Vagina (tissue), 2 donors: Measurements from ENCODE around the gene URI1. TPM values are rescaled to one million over a fixed set of nuclear protein-coding genes. Genes with fewer than 3 reads are reported as not detected.

ENCODE experiments used
- DNase-seq, 2 donors: peaks; one replicate each; pipeline ENCODE4 v3.0.0-alpha.2; 2017; ENCODE audit errors: extremely low spot score in 2 of 2
- H3K27ac ChIP-seq: fragments of 200-600 bp; sonication (generic); one replicate; pipeline ENCODE4 v1.5.1; 2019
- H3K27me3 ChIP-seq: fragments of 200-600 bp; sonication (generic); one replicate; pipeline ENCODE4 v1.5.1; 2019
- H3K36me3 ChIP-seq, 2 donors: fragments of 200-600 bp; sonication (generic); one replicate each; pipeline ENCODE4 v1.5.1; 2017 to 2019
- H3K4me1 ChIP-seq: fragments of 200-600 bp; sonication (generic); one replicate; pipeline ENCODE4 v1.5.1; 2019
- H3K4me3 ChIP-seq, 2 donors: fragments of 200-600 bp; sonication (generic); 1 replicate in 1 of 2; 2 replicates in 1 of 2; pipeline ENCODE4 v1.5.1; 2016 to 2019
- H3K9me3 ChIP-seq: fragments of 200-600 bp; sonication (generic); one replicate; pipeline ENCODE4 v1.5.1; 2019
- CTCF ChIP-seq, 3 experiments: fragments of 450-650 bp in 2 of 3; fragments of 200-600 bp in 1 of 3; sonication (generic) in 1 of 3; IDR thresholded peaks; one replicate each; pipeline ENCODE4 v1.5.1; 2017 to 2019; ENCODE audit warnings: antibody characterized with exemption in 3 of 3, mild to moderate bottlenecking in 2 of 3, moderate library complexity in 2 of 3
- POLR2A ChIP-seq, 2 donors: fragments of 450-650 bp; IDR thresholded peaks; one replicate each; pipeline ENCODE4 v1.6.1; 2017; ENCODE audit warnings: antibody characterized with exemption in 2 of 2, mild to moderate bottlenecking in 2 of 2, moderate library complexity in 2 of 2
- POLR2AphosphoS5 ChIP-seq, 2 donors: sonication (generic); formaldehyde crosslinking; IDR thresholded peaks; one replicate each; pipeline ENCODE4 v1.9.0; 2017; ENCODE audit warnings: antibody characterized with exemption in 2 of 2, mild to moderate bottlenecking in 2 of 2, low read depth in 1 of 2; ENCODE audit not compliant: insufficient read depth in 1 of 2
- intact Hi-C: fragments of 100-400 bp; cut with DNase I; formaldehyde crosslinking; loops from one replicate; pipeline ENCODE4 v1.15.1; 2023
- total RNA-seq: library from RNA; depleted of rRNA; stranded (reverse); fragments of >200 nt; gene quantifications from one replicate; pipeline ENCODE4 v1.2.3, GENCODE V29; 2016

Gene URI1, protein sequence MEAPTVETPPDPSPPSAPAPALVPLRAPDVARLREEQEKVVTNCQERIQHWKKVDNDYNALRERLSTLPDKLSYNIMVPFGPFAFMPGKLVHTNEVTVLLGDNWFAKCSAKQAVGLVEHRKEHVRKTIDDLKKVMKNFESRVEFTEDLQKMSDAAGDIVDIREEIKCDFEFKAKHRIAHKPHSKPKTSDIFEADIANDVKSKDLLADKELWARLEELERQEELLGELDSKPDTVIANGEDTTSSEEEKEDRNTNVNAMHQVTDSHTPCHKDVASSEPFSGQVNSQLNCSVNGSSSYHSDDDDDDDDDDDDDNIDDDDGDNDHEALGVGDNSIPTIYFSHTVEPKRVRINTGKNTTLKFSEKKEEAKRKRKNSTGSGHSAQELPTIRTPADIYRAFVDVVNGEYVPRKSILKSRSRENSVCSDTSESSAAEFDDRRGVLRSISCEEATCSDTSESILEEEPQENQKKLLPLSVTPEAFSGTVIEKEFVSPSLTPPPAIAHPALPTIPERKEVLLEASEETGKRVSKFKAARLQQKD
- total RNA-seq = 39.8 TPM

- H3K27me3 ChIP-seq = no peaks in the 10 kb centered on the region
- H3K4me3 ChIP-seq = peak within 1 kb of the TSS; percentile 79 to 92
- H3K36me3 ChIP-seq = no peaks in the 10 kb centered on the region
- peak within 1 kb of the TSS; percentile 61 for H3K27ac ChIP-seq
- TF ChIP-seq POLR2AphosphoS5 (IDR thresholded peaks at IDR 0.05; ENCODE audit: insufficient read depth in 1 of 2, low read depth in 1 of 2) = no peak
- TF ChIP-seq CTCF (IDR thresholded peaks at IDR 0.05) = no peak
- TF ChIP-seq POLR2A (IDR thresholded peaks at IDR 0.05) = peak in 1 of 2 donors; percentile 62
- DNase-seq = no peak
- no peaks in the 10 kb centered on the region for H3K9me3 ChIP-seq
- intact Hi-C loops = no loop called here
- H3K4me1 ChIP-seq = peaks cover 51% of the 10 kb centered on the region
These were observed at the start of gene URI1 for GRCh38 chr19:29941828-29942403. Gene URI1, plus strand, starts transcription at chr19:29942239. Its CDS starts 309 bp downstream, at chr19:29942548.

DNA sequence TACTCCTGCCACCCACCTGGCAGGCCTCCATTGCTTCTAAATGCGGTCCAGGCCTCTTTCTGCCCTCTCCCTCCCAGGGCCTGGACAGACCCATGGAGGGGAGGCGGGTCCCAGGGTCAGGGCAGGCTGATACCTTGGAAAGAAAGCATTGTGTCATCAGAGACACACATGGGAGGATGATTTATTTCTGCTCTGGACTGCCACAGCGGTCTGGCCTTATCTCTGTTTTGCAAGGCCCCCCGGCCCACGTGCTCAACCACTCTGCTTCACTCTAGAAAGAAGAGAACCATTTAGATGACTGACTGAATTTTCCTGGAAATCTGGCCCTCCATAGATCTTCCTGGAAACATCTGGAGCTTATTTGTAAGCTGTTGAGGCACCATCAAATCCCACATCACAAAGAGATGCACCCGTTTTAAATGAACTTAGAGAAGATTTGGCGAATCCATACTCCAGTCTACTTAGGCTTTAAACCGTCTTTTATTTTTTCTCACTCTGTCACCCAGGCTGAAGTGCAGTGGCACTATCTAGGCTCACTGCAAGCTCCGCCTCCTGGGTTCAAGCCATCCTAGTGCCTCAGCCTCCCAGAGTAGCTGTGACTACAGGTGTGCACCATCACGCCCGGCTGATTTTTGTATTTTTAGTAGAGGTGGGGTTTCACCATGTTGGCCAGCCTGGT, 48.3 kb upstream of the URI1 start:
- H3K27ac ChIP-seq = no peak overlapping the region
- no peaks in the 10 kb centered on the region for H3K27me3 ChIP-seq
- intact Hi-C loops = no loop called here
- DNase-seq = no peak
- H3K4me3 ChIP-seq = no peak overlapping the region
- no peaks in the 10 kb centered on the region for H3K36me3 ChIP-seq
- no peaks in the 10 kb centered on the region for H3K9me3 ChIP-seq
- H3K4me1 ChIP-seq = no peaks in the 10 kb centered on the region
- no peak for TF ChIP-seq POLR2AphosphoS5 (IDR thresholded peaks at IDR 0.05; ENCODE audit: insufficient read depth in 1 of 2, low read depth in 1 of 2)

DNA sequence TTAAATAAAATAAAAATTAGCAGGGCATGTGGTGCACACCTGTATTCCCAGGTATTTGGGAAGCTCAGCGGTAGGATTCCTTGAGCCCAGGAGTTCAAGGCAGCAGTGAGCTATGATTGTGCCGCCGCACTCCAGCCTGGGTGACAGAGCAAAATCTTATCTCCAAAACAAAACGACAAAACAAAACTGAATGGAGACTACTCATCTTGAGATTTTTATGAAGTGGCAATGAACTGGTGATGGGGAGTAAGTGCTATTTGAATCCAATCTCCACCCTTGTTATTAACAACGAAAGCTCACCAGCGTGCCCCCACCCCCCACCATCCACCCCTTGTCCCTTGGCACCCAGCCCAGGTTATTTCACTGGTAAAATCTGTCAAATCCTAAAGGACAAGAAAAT, 45.2 kb upstream of the URI1 start:
- DNase-seq = no peak
- H3K9me3 ChIP-seq = no peaks in the 10 kb centered on the region
- TF ChIP-seq CTCF (IDR thresholded peaks at IDR 0.05) (no peak), POLR2AphosphoS5 (IDR thresholded peaks at IDR 0.05; ENCODE audit: insufficient read depth in 1 of 2, low read depth in 1 of 2) (no peak)
- H3K4me1 ChIP-seq = no peaks in the 10 kb centered on the region
- no peak overlapping the region for H3K4me3 ChIP-seq
- intact Hi-C loops = no loop called here
- H3K36me3 ChIP-seq = no peaks in the 10 kb centered on the region
- H3K27me3 ChIP-seq = no peaks in the 10 kb centered on the region
- H3K27ac ChIP-seq = no peak overlapping the region

DNA sequence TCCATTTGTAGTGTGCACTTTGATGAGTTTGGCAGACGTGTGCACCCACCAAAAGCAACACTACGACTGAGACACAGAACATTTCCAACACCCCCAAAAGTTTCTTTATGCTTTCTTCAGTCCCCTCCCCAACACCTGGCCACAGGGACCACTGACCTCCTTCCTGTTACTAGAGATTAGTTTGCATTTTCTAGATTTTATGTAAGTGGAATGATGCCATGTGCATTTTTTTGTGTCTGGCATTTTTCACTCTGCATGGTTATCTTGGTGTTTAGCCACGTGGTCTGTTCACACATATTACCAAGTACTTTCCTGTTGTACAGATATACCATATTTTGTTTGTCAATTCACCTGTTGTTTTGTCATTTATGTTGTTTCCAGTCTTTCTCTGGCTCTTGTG, 44.6 kb upstream of the URI1 start:
- Histone ChIP-seq H3K9me3 (no peaks in the 10 kb centered on the region), H3K36me3 (no peaks in the 10 kb centered on the region), H3K4me1 (no peaks in the 10 kb centered on the region), H3K27me3 (no peaks in the 10 kb centered on the region), H3K27ac (no peak overlapping the region), H3K4me3 (no peak overlapping the region)
- TF ChIP-seq POLR2AphosphoS5 (IDR thresholded peaks at IDR 0.05; ENCODE audit: insufficient read depth in 1 of 2, low read depth in 1 of 2) = no peak
- TF ChIP-seq POLR2A (IDR thresholded peaks at IDR 0.05) = no peak
- TF ChIP-seq CTCF (IDR thresholded peaks at IDR 0.05) = no peak
- intact Hi-C loops = no loop called here
- DNase-seq = no peak

DNA sequence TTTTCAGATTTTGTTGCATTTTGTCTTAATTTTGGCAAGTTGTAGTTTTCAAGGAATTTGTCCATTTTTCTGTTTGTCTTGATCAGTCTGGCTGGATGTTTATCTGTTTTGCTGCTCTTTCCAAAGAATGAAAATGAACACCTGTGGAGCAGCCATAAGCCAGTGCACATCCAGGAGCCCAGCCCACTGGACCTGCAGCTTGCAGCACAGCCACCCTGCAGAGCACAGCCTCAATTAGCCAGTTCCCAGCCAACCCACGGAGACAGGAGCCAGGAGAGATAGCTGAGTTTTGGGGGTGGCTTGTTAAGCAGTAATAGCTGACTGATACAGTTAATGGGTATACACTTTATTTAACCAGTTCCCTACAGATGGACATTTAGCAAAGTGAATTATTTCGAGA, 38.0 kb upstream of the URI1 start:
- no peak overlapping the region for H3K4me3 ChIP-seq
- H3K4me1 ChIP-seq = no peaks in the 10 kb centered on the region
- intact Hi-C loops = no loop called here
- no peak for TF ChIP-seq POLR2A (IDR thresholded peaks at IDR 0.05)
- H3K27me3 ChIP-seq = no peaks in the 10 kb centered on the region
- DNase-seq = no peak
- no peaks in the 10 kb centered on the region for H3K9me3 ChIP-seq
- H3K36me3 ChIP-seq = no peaks in the 10 kb centered on the region
- no peak overlapping the region for H3K27ac ChIP-seq
